RWPE2 (cell line): ENCODE measurements around the gene MED26.

Source experiments
- ATAC-seq: fragments of 200-7000 bp; cut with Tn5 transposase; 3 replicates; pipeline ENCODE4 v1.9.1; 2021; ENCODE audit warnings: low read depth
- DNase-seq: peaks from one replicate; pipeline ENCODE4 v3.0.0-alpha.2; 2020; ENCODE audit warnings: low spot score
- H3K27ac ChIP-seq: fragments of 450-650 bp; 2 replicates; pipeline ENCODE4 v1.5.1; 2017; ENCODE audit warnings: mild to moderate bottlenecking; ENCODE audit not compliant: poor library complexity, severe bottlenecking
- H3K27me3 ChIP-seq: fragments of 250-450 bp; sonication (Bioruptor Pico); 2 replicates; pipeline ENCODE4 v1.5.1; 2021; ENCODE audit warnings: mild to moderate bottlenecking, moderate library complexity; ENCODE audit not compliant: insufficient read depth, poor library complexity, severe bottlenecking
- H3K36me3 ChIP-seq: fragments of 250-450 bp; sonication (Bioruptor Pico); 2 replicates; pipeline ENCODE4 v1.5.1; 2020; ENCODE audit warnings: low read depth, mild to moderate bottlenecking, moderate library complexity
- H3K4me1 ChIP-seq: fragments of 250-450 bp; sonication (Bioruptor Pico); 2 replicates; pipeline ENCODE4 v1.5.1; 2021; ENCODE audit warnings: mild to moderate bottlenecking, moderate library complexity; ENCODE audit not compliant: insufficient read depth, poor library complexity, severe bottlenecking
- H3K4me3 ChIP-seq: fragments of 250-450 bp; sonication (Bioruptor Pico); 2 replicates; pipeline ENCODE4 v1.5.1; 2021; ENCODE audit warnings: mild to moderate bottlenecking, moderate library complexity; ENCODE audit not compliant: severe bottlenecking
- H3K9me3 ChIP-seq: fragments of 250-450 bp; sonication (Bioruptor Pico); 2 replicates; pipeline ENCODE4 v1.5.1; 2021; ENCODE audit warnings: mild to moderate bottlenecking, moderate library complexity; ENCODE audit not compliant: severe bottlenecking
- CTCF ChIP-seq: fragments of 450-650 bp; IDR thresholded peaks from one replicate; pipeline ENCODE4 v1.5.1; 2017; ENCODE audit warnings: mild to moderate bottlenecking, moderate library complexity; ENCODE audit not compliant: poor library complexity, severe bottlenecking

MED26 gene

GRCh38 chr19:16582486-16583261 is 45.3 kb downstream of the MED26 start:
- DNase-seq (no peak), ATAC-seq (no peak)
- no peak overlapping the region for H3K27ac ChIP-seq
- H3K36me3 ChIP-seq = peaks cover 10% of the 10 kb centered on the region
- no peaks in the 10 kb centered on the region for H3K27me3 ChIP-seq
- H3K4me3 ChIP-seq = no peak overlapping the region
- TF ChIP-seq CTCF = no peak
- peaks cover 22% of the 10 kb centered on the region for H3K4me1 ChIP-seq
- no peaks in the 10 kb centered on the region for H3K9me3 ChIP-seq

GRCh38 chr19:16581971-16582343 is 46.0 kb downstream of the MED26 start:
- TF ChIP-seq CTCF = no peak
- peaks cover 15% of the 10 kb centered on the region for H3K4me1 ChIP-seq
- no peak overlapping the region for H3K4me3 ChIP-seq
- peaks cover 13% of the 10 kb centered on the region for H3K36me3 ChIP-seq
- no peaks in the 10 kb centered on the region for H3K9me3 ChIP-seq
- DNase-seq (no peak), ATAC-seq (no peak)
- H3K27ac ChIP-seq = no peak overlapping the region
- H3K27me3 ChIP-seq = no peaks in the 10 kb centered on the region

GRCh38 chr19:16581145-16581970 is 46.6 kb downstream of the MED26 start:
- Histone ChIP-seq H3K36me3 (peaks cover 18% of the 10 kb centered on the region), H3K4me3 (no peak overlapping the region), H3K27me3 (no peaks in the 10 kb centered on the region), H3K9me3 (no peaks in the 10 kb centered on the region), H3K4me1 (peaks cover 13% of the 10 kb centered on the region), H3K27ac (no peak overlapping the region)
- no peak for ATAC-seq
- no peak for TF ChIP-seq CTCF
- no peak for DNase-seq

GRCh38 chr19:16579381-16579780 is 48.6 kb downstream of the MED26 start:
- Histone ChIP-seq H3K9me3 (no peaks in the 10 kb centered on the region), H3K27ac (no peak overlapping the region), H3K4me3 (no peak overlapping the region), H3K27me3 (no peaks in the 10 kb centered on the region), H3K4me1 (peaks cover 7% of the 10 kb centered on the region), H3K36me3 (peaks cover 23% of the 10 kb centered on the region)
- DNase-seq (no peak), ATAC-seq (no peak)
- no peak for TF ChIP-seq CTCF

- Histone ChIP-seq H3K27ac (no peak overlapping the region), H3K27me3 (no peaks in the 10 kb centered on the region), H3K36me3 (peaks cover 23% of the 10 kb centered on the region), H3K9me3 (no peaks in the 10 kb centered on the region), H3K4me3 (no peak overlapping the region), H3K4me1 (peaks cover 4% of the 10 kb centered on the region)
- TF ChIP-seq CTCF = no peak
- ATAC-seq = no peak
- DNase-seq = no peak
These were observed 50.4 kb downstream of the MED26 start for GRCh38 chr19:16577531-16577985.
